Measurements from ENCODE around the gene TSEN2. TPM values are rescaled to one million over a fixed set of nuclear protein-coding genes. Genes with fewer than 3 reads are reported as not detected.

Gene TSEN2
- total RNA-seq, 2 experiments from 2014 or later: 14.0 to 14.8 TPM

DNA sequence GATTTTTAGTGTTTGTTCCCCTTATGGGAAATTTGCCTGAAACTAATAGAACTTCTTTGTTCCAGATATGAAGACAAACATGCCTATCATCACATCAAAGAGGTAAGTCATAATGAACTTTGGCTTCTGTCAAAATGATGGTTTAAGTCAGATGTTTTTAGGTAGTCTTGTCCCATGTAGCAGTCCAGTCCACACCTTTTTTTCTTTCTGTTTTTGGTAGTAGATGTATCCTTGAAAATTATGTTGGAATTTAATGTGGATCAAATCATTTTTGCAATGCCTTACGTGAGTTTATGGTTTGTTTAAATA, 12.1 kb downstream of the TSEN2 start:
- intact Hi-C loops (cut with micrococcal nuclease): no loop called here
- H3K9me3 Mint-ChIP-seq: no peaks in the 10 kb centered on the region
- peaks cover 53% of the 10 kb centered on the region for H3K36me3 Mint-ChIP-seq (ENCODE audit: low read depth)
- CTCF ChIA-PET: interaction anchor here (0.6 to 0.7 kb wide), 3 partner anchors 11 to 225 kb away, joined by 3 read pairs; no protein-coding TSS in a partner anchor
- H3K27me3 Mint-ChIP-seq (ENCODE audit: low read depth): no peaks in the 10 kb centered on the region
- H3K4me1 Mint-ChIP-seq (ENCODE audit: low read depth): peaks cover 2% of the 10 kb centered on the region
- no peak overlapping the region for H3K4me3 Mint-ChIP-seq
- no peak overlapping the region for H3K27ac Mint-ChIP-seq
- DNase-seq: no peak

DNA sequence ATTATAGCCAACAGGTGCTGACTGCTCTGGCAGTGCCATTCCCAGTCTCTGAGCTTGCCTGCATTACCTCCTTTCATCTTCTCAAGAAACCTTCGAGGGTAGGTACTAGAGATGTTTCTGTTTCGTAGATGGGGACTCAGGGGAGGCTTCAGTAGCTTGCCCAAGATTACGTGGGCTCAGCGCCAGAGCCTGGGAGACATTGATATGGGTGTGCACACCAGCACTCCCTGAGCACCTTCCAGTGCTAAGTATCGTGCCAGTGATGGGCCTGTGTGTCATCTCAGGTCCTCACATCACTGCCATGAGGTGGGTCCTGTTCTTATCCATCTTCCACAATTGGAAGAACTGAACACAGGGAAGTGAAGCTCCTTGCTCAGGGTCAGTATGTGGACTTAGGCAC, 15.2 kb downstream of the TSEN2 start:
- CTCF ChIA-PET: no interaction called here
- Mint-ChIP-seq H3K4me3 (no peak overlapping the region), H3K9me3 (no peaks in the 10 kb centered on the region), H3K27ac (no peak overlapping the region), H3K27me3 (ENCODE audit: low read depth) (no peaks in the 10 kb centered on the region), H3K4me1 (ENCODE audit: low read depth) (no peaks in the 10 kb centered on the region), H3K36me3 (ENCODE audit: low read depth) (peaks cover 60% of the 10 kb centered on the region)
- intact Hi-C loops (cut with micrococcal nuclease): no loop called here
- no peak for DNase-seq

DNA sequence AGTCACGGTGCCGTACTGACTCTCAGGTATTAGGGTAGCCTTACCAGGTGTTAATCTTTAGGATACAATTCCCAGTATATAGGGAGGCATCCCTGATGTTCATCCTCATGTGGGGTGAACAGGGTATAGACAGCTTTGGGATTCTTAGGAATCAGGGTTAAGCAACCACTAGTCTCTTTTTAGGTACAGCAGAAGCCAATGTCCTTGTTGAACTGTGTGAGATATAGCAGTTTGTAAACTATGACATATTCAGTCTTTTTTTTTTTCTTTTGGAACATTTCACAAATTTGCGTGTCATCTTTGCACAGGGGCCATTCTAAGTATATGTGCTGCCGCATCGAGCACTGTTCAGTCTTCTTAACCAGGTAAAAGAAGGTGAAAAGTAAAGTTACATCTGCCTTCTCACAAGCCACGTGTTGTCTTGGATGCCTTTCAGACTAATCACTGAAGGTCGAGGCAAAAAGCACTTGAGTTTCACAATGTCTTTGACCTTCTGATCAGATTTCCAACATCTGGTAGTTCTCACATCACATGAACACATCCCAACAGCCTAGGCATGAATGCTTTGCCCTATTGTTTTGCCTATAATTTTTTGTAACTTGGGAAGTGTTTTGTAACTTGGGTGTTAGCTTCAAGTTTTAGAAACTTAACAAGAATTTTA, 17.2 kb downstream of the TSEN2 start:
- H3K4me3 Mint-ChIP-seq: no peak overlapping the region
- H3K9me3 Mint-ChIP-seq: no peaks in the 10 kb centered on the region
- H3K36me3 Mint-ChIP-seq (ENCODE audit: low read depth): peaks cover 52% of the 10 kb centered on the region
- intact Hi-C loops (cut with micrococcal nuclease): no loop called here
- H3K27ac Mint-ChIP-seq: no peak overlapping the region
- no peaks in the 10 kb centered on the region for H3K27me3 Mint-ChIP-seq (ENCODE audit: low read depth)
- CTCF ChIA-PET: no interaction called here
- H3K4me1 Mint-ChIP-seq (ENCODE audit: low read depth): no peaks in the 10 kb centered on the region
- DNase-seq: no peak

DNA sequence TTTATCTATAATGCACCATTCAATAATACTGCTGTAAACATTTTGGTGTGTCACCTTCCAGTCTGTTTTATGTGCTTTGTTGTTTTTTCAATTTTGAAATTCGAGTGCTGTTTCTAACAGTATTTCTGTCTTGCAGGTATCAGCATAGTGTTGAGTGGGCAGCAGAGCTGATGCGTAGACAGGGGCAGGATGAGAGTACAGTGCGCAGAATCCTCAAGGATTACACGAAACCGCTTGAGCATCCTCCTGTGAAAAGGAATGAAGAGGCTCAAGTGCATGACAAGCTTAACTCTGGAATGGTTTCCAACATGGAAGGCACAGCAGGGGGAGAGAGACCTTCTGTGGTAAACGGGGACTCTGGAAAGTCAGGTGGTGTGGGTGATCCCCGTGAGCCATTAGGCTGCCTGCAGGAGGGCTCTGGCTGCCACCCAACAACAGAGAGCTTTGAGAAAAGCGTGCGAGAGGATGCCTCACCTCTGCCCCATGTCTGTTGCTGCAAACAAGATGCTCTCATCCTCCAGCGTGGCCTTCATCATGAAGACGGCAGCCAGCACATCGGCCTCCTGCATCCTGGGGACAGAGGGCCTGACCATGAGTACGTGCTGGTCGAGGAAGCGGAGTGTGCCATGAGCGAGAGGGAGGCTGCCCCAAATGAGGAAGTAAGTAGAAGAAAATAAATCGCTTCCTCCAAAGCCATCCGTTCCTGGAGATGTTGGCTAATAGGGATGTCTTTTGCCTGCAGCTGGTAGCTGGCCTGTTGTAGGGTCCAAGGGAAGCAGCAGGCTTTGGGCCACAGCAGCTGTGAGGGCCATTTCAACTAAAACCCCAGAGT, 19.1 kb downstream of the TSEN2 start:
- CTCF ChIA-PET: interaction anchor here (0.6 to 1.1 kb wide), 3 partner anchors 247 to 1314 kb away, joined by 3 to 5 read pairs (median 3); no protein-coding TSS in a partner anchor
- H3K36me3 Mint-ChIP-seq (ENCODE audit: low read depth): peaks cover 48% of the 10 kb centered on the region
- intact Hi-C loops (cut with micrococcal nuclease): no loop called here

DNA sequence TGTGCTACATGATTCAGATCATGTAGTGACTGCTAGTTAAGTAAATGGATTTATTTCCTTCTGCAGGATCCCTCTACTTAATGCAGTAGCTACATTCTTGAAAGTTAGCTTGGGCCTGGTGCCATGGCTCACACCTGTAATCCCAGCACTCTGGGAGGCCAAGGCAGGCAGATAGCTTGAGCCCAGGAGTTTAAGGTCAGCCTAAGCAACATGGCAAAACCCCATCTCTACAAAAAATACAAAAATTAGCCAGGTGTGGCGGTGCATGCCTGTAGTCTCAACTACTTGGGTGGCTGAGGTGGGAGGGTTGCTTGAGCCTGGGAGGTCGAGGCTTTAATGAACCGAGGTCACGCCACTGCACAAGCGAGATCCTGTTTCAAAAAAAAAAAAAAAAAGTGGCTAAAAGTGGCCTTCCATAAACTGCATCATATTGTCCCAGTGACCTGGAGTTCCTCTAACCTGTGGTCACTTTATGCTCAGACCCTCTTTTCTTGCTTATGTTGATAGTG, 22.0 kb downstream of the TSEN2 start:
- intact Hi-C loops (cut with micrococcal nuclease): no loop called here
- CTCF ChIA-PET: no interaction called here
- DNase-seq: no peak
- no peak overlapping the region for H3K27ac Mint-ChIP-seq
- H3K4me1 Mint-ChIP-seq (ENCODE audit: low read depth): no peaks in the 10 kb centered on the region
- H3K36me3 Mint-ChIP-seq (ENCODE audit: low read depth): peaks cover 41% of the 10 kb centered on the region
- H3K4me3 Mint-ChIP-seq: no peak overlapping the region
- H3K9me3 Mint-ChIP-seq: no peaks in the 10 kb centered on the region
- no peaks in the 10 kb centered on the region for H3K27me3 Mint-ChIP-seq (ENCODE audit: low read depth)

More for the DNA sequence above, 19.1 kb downstream of the TSEN2 start:
- Mint-ChIP-seq H3K27ac (no peak overlapping the region), H3K9me3 (no peaks in the 10 kb centered on the region), H3K4me3 (no peak overlapping the region), H3K27me3 (ENCODE audit: low read depth) (no peaks in the 10 kb centered on the region), H3K4me1 (ENCODE audit: low read depth) (no peaks in the 10 kb centered on the region)
- DNase-seq: no peak

DNA sequence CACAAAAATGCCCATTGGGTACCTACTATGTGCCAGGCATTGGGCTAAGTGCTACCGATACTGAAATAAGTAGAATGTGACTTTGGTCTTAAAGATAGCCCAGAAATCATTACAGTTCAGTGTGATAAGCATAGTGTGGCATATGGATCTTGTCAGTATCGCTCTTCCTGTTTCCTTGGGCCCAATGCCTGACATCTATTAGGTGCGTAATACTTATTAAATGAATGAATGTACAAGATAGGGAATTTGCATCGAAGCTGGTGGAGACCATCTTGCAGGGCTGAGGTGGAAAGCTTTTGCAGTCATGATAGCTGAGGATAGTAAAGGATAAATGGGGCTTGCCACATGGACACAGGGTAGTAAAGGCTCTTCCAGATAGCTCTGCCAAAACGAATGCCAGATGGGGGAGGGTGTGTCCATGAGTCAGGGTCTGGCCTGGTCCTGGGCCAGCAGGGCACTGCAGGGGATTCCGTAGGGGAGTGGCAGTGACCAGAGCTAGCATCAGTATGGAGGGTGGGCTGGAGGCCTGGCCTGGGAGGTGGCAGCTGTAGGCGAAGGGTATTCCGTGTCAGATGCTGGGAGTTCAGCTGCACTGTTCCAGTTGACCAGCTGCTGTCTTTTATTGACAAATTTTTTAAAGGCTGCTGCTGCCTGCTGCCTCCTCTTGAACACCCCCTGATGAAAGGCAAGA, 23.5 kb downstream of the TSEN2 start:
- DNase-seq: no peak
- Mint-ChIP-seq H3K27ac (no peak overlapping the region), H3K36me3 (ENCODE audit: low read depth) (peaks cover 33% of the 10 kb centered on the region), H3K27me3 (ENCODE audit: low read depth) (no peaks in the 10 kb centered on the region), H3K9me3 (no peaks in the 10 kb centered on the region), H3K4me1 (ENCODE audit: low read depth) (no peaks in the 10 kb centered on the region), H3K4me3 (no peak overlapping the region)
- intact Hi-C loops (cut with micrococcal nuclease): no loop called here
- CTCF ChIA-PET: no interaction called here

DNA sequence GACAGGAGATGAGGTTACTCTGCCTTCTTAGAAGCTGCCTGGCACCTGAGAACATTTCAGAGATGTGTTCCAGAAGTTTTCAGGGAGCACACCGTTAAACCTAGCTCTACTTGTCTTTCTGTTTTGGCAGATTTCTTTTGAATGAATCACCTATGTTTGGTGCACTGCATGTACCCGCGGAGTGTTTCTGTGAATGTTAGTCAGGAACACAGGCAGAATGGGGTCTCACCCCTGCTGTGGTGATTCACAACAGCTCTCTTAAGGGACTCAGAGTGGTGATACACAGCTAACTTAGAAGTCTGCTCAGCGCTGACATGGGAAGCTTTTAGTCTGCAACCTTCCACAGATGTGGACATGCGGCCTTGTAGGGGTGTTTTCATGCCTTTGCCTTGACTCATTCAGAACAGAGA, 24.0 kb downstream of the TSEN2 start:
- Mint-ChIP-seq H3K4me3 (no peak overlapping the region), H3K36me3 (ENCODE audit: low read depth) (peaks cover 30% of the 10 kb centered on the region), H3K27me3 (ENCODE audit: low read depth) (no peaks in the 10 kb centered on the region), H3K27ac (no peak overlapping the region), H3K9me3 (no peaks in the 10 kb centered on the region), H3K4me1 (ENCODE audit: low read depth) (no peaks in the 10 kb centered on the region)
- DNase-seq: no peak
- intact Hi-C loops (cut with micrococcal nuclease): no loop called here
- CTCF ChIA-PET: no interaction called here

DNA sequence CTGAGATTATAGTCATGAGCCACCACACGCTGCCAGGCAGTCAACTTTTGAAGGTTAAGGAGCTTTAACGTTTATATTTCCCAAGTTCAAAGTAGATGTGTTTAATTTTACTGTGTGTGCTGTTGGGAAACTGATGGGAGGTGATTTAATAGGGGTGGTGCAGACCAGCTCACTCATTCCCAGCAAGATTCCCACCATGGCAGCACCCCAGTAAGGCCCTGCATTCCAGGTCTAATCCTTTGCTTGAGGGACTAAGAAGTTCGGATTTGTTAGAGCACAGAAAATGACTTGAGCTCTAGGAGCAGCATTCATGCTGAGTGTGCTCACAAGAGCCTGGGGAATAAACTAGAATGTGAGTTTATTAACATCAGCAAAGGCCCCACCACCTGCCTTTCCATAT, 25.2 kb downstream of the TSEN2 start:
- H3K36me3 Mint-ChIP-seq (ENCODE audit: low read depth): peaks cover 23% of the 10 kb centered on the region
- no peaks in the 10 kb centered on the region for H3K9me3 Mint-ChIP-seq
- CTCF ChIA-PET: no interaction called here
- intact Hi-C loops (cut with micrococcal nuclease): no loop called here
- no peaks in the 10 kb centered on the region for H3K27me3 Mint-ChIP-seq (ENCODE audit: low read depth)
- no peak for DNase-seq
- H3K4me3 Mint-ChIP-seq: no peak overlapping the region
- H3K4me1 Mint-ChIP-seq (ENCODE audit: low read depth): no peaks in the 10 kb centered on the region
- H3K27ac Mint-ChIP-seq: no peak overlapping the region

DNA sequence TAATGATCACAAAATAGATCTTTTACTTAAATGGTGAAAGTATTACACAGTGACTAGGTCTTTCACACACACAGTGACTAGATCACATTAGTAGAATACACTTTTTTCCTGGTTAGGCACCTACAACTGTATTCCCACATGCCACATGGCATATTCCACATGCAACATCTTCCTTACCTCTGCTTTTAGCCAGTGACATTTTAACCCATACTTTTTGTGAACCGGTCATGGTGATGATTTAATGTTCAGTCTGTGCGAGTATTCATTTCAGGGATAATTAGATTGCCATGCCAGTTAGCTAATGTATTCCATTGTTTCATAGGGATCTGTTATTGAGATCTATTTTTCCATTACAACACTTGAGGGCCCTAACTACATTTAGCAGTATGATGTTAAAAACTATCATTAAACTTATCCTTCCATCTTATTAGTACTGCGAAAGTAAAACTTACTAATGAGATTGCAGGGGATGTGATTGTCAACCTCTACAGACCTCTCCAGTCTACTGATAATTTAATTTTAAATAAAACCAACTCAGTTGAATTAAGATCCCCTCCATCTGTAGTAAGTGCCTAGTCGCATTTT, 28.3 kb downstream of the TSEN2 start:
- Mint-ChIP-seq H3K4me3 (no peak overlapping the region), H3K4me1 (ENCODE audit: low read depth) (no peaks in the 10 kb centered on the region), H3K27me3 (ENCODE audit: low read depth) (no peaks in the 10 kb centered on the region), H3K36me3 (ENCODE audit: low read depth) (peaks cover 23% of the 10 kb centered on the region), H3K27ac (no peak overlapping the region), H3K9me3 (no peaks in the 10 kb centered on the region)
- CTCF ChIA-PET: no interaction called here
- no peak for DNase-seq
- intact Hi-C loops (cut with micrococcal nuclease): no loop called here

DNA sequence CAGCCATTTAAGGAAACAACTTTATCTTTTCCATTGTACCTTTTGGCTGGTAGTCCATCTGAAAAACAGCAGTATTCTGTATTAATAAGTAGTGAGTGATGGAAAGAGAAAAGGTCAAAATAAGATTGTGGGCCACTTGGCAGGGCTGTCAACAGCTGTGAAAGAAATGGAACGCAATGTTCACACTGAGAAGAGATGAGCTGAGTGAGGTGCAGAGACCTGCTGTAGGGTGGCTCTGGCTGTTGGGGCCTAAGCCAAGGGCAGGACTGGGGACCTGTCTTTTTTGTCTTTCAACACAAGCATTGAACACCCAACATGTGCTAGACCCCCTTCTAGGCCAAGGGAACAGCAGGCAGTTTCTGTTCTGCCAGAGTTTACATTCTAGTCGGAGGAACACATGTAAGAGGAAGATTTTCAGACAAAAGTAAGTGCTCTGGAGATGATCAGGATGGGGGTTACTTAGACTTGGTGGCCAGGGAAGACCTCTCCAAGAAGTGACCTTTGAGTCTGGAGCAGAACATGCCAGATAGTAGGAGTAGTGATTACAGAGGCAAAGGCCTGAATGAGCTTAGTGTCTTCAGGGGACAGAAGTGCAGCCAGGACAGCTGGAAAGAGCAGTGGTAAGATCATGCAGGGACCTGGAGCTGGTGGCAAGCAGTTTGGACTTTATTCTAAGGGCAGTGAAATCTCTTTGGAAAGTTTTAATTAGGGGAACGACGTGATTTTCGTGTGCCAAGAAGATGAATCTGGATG, 29.6 kb downstream of the TSEN2 start:
- no peak overlapping the region for H3K4me3 Mint-ChIP-seq
- no peaks in the 10 kb centered on the region for H3K9me3 Mint-ChIP-seq

DNA sequence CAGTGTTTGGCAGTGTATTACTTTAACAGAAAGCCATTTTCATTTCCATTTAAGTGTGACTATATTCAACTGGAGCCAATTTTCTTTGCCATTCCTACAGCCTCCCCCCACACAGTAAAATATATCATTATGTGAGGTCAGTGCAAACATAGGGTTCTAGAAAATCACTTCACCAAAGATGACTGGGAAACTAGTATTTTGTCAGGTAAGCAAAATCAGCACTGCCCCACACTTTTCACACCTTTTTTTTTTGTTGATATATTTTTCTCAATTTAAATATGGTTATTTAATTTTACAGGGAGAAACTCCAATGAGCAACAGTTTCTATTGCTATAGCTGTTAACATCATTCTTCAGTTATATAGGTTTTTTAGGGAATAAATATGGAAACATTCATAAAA, 31.4 kb downstream of the TSEN2 start:
- H3K27me3 Mint-ChIP-seq (ENCODE audit: low read depth): no peaks in the 10 kb centered on the region
- CTCF ChIA-PET: interaction anchor here (0.7 to 1.6 kb wide), 2 partner anchors 22 to 36 kb away, joined by 3 to 5 read pairs; no protein-coding TSS in a partner anchor
- H3K27ac Mint-ChIP-seq: no peak overlapping the region
- no peak for DNase-seq
- H3K9me3 Mint-ChIP-seq: no peaks in the 10 kb centered on the region
- peaks cover 20% of the 10 kb centered on the region for H3K36me3 Mint-ChIP-seq (ENCODE audit: low read depth)
- H3K4me1 Mint-ChIP-seq (ENCODE audit: low read depth): no peaks in the 10 kb centered on the region
- intact Hi-C loops (cut with micrococcal nuclease): no loop called here
- H3K4me3 Mint-ChIP-seq: no peak overlapping the region

More for the DNA sequence above, 29.6 kb downstream of the TSEN2 start:
- Mint-ChIP-seq H3K27me3 (ENCODE audit: low read depth) (no peaks in the 10 kb centered on the region), H3K4me1 (ENCODE audit: low read depth) (no peaks in the 10 kb centered on the region), H3K36me3 (ENCODE audit: low read depth) (peaks cover 15% of the 10 kb centered on the region), H3K27ac (no peak overlapping the region)
- intact Hi-C loops (cut with micrococcal nuclease): no loop called here
- DNase-seq: no peak
- CTCF ChIA-PET: no interaction called here

DNA sequence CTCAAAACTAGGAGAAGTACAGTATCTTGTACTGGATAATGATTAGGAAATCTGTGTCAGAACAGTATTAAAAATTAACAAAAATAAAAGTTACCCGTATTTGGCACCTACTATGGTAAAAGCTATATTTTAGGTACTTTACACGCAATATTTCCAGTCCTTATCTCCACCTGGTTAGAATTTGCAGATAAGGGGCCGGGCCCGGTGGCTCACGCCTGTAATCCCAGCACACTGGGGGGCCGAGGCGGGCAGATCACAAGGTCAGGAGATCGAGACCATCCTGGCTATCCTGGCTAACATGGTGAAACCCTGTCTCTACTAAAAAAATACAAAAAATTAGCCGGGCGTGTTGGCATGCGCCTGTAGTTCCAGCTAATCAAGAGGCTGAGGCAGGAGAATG, 32.6 kb downstream of the TSEN2 start:
- CTCF ChIA-PET: interaction anchor here (0.7 kb wide), 1 partner anchor 194 kb away, joined by 3 read pairs; no protein-coding TSS in a partner anchor
- H3K27me3 Mint-ChIP-seq (ENCODE audit: low read depth): no peaks in the 10 kb centered on the region
- peaks cover 25% of the 10 kb centered on the region for H3K36me3 Mint-ChIP-seq (ENCODE audit: low read depth)
- no peaks in the 10 kb centered on the region for H3K9me3 Mint-ChIP-seq
- no peak for DNase-seq
- no peak overlapping the region for H3K27ac Mint-ChIP-seq
- H3K4me3 Mint-ChIP-seq: no peak overlapping the region
- no peaks in the 10 kb centered on the region for H3K4me1 Mint-ChIP-seq (ENCODE audit: low read depth)
- intact Hi-C loops (cut with micrococcal nuclease): no loop called here
